Raji (cell line): ENCODE results near the gene FCAR.
"Not testable (repeated sequence)": the region's sequence is repeated elsewhere in the genome, so short reads cannot be mapped to it uniquely, and the experiment has no call there.

Experiments
- POLR2A ChIP-seq: IDR thresholded peaks from 2 replicates; pipeline ENCODE4 v1.6.1; 2011; ENCODE audit warnings: low read depth, low read length, control low read depth; ENCODE audit not compliant: insufficient read depth

FCAR gene

GRCh38 chr19:54873990-54874389 is at the start of gene FCAR:
FCAR (plus strand) TSS chr19:54874235; CDS start chr19:54874290, 55 bp downstream.
- TF ChIP-seq POLR2A: no peak

DNA sequence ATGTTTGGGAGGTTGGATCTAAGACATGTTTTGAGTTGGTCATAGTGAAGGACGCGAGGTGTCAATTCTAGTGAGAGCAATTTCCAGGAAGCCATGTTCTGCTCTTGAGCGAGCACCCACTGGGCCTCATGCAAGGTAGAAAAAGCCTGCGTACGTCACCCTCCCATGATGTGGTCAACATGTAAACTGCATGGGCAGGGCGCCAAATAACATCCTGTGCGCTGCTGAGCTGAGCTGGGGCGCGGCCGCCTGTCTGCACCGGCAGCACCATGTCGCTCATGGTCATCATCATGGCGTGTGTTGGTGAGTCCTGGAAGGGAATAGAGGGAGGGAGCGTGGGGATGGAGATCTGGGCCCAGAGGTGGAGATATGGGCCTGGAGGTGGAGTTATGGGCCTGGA is 41.5 kb upstream of the FCAR start, which contains the start of gene KIR2DS4:
KIR2DS4 (plus strand) TSS at position 181 of the 400 bp plus-strand sequence.
- TF ChIP-seq POLR2A: not testable (repeated sequence)

- TF ChIP-seq POLR2A: not testable (repeated sequence)
Measured at GRCh38 chr19:54850061-54850640, 23.9 kb upstream of the FCAR start, which contains the start of gene KIR3DL2. KIR3DL2 (plus strand) TSS chr19:54850443; CDS start chr19:54850476, 33 bp downstream.

GRCh38 chr19:54850930-54851329 is 23.1 kb upstream of the FCAR start:
- no peak for TF ChIP-seq POLR2A

- TF ChIP-seq POLR2A: no peak
Measured at GRCh38 chr19:54851353-54851752, 22.7 kb upstream of the FCAR start.

DNA sequence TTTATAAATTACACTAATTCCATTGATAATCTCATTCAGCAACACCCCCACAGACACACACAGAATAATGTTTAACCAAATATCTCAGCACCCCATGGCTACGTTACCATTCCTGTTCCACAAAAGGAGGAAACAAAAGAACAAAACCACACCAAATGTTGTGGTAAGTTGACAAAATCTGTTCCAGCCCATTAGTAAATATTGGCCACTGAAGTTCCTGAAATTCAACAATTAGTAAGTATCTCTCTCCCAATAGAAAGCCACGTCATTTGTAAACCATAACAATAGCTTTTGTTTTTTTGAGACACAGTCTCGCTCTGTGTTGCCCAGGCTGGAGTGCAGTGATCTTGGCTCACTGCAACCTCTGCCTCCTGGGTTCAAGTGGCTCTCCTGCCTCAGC is 2.3 kb upstream of the FCAR start:
- no peak for TF ChIP-seq POLR2A

DNA sequence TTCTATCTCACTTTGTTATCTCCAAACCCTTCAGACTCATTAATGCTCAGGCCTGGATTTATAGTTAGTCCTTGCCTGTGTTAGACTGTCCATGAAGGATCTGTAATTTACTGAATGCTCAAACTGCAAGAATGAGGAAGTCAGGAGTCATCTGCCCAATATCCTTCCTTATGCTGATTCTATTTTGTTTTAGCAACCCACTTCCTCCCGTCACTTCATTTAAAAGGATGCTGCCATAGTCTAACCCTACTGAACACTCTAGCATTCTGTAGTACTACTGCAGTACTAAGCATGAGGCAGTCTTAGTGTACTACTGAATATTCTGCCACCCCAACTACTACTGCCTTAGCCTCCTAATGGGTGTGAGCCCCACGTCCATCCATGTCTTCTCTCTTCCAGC is 1.5 kb downstream of the FCAR start:
- no peak for TF ChIP-seq POLR2A

GRCh38 chr19:54877471-54877870 is 3.4 kb downstream of the FCAR start:
- TF ChIP-seq POLR2A: no peak

- no peak for TF ChIP-seq POLR2A
Measured at GRCh38 chr19:54881884-54882283, 7.8 kb downstream of the FCAR start.

- TF ChIP-seq POLR2A: no peak
Measured at GRCh38 chr19:54882758-54883157, 8.7 kb downstream of the FCAR start.

DNA sequence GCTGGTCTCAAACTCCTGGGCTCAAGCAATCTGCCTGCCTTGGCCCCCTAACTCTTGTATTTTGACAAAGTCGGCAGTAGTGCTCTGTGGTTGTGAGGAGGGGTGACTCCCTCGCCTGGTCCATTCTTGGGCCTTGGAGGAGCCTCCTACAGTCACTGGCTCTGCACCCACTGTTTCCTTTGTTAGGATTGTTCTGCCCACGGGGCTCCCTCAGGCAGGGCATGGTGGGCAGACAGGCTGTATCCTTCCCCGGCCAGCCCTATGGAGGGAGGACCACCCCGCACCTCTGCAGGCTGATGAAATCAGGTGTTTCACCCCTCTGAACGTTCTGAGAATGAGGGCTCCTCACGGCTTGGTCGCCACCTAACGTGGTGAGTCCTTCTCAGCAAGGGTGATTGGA is 9.2 kb downstream of the FCAR start:
- TF ChIP-seq POLR2A: no peak

GRCh38 chr19:54888239-54888638 is 14.2 kb downstream of the FCAR start:
- TF ChIP-seq POLR2A: no peak

DNA sequence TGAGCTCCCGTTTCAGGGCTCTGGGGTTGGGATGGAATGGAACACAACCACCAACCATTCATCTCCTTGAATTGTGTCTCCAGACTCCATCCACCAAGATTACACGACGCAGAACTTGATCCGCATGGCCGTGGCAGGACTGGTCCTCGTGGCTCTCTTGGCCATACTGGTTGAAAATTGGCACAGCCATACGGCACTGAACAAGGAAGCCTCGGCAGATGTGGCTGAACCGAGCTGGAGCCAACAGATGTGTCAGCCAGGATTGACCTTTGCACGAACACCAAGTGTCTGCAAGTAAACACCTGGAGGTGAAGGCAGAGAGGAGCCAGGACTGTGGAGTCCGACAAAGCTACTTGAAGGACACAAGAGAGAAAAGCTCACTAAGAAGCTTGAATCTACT is 15.5 kb downstream of the FCAR start:
- no peak for TF ChIP-seq POLR2A

DNA sequence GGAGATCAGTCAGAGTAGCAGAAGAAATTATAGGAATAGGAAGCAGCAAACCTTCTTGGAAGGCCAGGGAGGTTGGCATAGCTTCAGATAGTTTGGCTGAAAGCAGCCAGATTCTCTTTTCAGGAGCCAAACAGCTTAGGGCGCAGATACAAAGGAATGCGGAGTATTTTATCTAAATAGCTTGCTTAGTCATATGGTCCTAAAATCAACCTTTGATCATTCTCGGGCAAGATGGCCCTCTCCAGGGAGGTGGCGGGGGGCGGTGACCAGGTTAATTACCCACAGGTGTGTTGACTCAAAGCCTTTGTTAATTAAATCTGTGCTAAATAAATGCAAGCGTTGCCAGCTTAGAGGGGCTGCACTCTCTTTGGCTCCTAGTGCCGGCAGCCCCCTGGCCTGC is 19.4 kb downstream of the FCAR start:
- TF ChIP-seq POLR2A: no peak

DNA sequence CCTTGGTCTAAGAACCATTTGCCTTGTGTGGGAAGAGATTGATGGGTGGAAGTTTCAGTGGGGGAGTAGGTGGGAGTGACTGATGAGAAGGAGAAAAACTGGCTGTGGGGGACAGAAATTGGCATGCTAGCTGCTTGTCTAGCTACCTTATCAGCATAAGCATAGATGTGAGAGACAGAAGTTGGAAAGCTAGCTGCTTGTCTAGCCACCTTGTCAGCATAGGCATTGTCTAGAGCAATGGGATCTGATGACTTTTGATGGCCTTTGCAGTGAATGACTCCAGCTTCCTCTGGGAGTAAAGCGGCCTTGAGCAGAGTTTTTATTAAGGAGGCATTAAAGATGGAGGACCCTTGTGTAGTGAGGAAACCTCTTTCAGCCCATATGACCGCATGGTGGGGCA is 22.0 kb downstream of the FCAR start:
- TF ChIP-seq POLR2A: no peak

- TF ChIP-seq POLR2A: no peak
Measured at GRCh38 chr19:54902061-54902460, 28.0 kb downstream of the FCAR start.

GRCh38 chr19:54903303-54903702 is 29.3 kb downstream of the FCAR start:
- TF ChIP-seq POLR2A: no peak
